T-cell (primary cell): Measurements from ENCODE around the gene SYCP3. TPM values are rescaled to one million over a fixed set of nuclear protein-coding genes. Genes with fewer than 3 reads are reported as not detected.

ENCODE experiments used
- ATAC-seq, 4 experiments: fragments of 200-7000 bp in 3 of 4; fragments of 150-1000 bp in 1 of 4; cut with Tn5 transposase; replicated peaks in 1 of 4; 1 replicate in 3 of 4; 2 replicates in 1 of 4; pipeline ENCODE4 v1.10.0; 2021; ENCODE audit warnings: moderate library complexity in 3 of 4, mild to moderate bottlenecking in 2 of 4, moderate number of reproducible peaks in 1 of 4
- CTCF ChIA-PET, 2 donors: fragments of 300-600 bp; sonication (Branson Sonifier 250); formaldehyde crosslinking; loops; one replicate each; lab custom pipeline; 2022; ENCODE audit warnings: antibody characterized with exemption in 2 of 2; lab: Charles Lee
- POLR2A ChIA-PET, 2 donors: fragments of 300-600 bp; sonication (Branson Sonifier 250); formaldehyde crosslinking; loops; one replicate each; lab custom pipeline; 2022; ENCODE audit warnings: antibody characterized with exemption in 2 of 2; lab: Charles Lee
- DNase-seq, 35 experiments: peaks; one replicate each; pipeline versions ENCODE4 v3.0.0 to v3.0.0-alpha.2; 2013 to 2023
- H3K27ac ChIP-seq: one replicate; pipeline ENCODE4 v1.5.1; 2013; ENCODE audit warnings: low read length
- H3K27me3 ChIP-seq, 2 experiments: replicated peaks in 1 of 2; 1 replicate in 1 of 2; 2 replicates in 1 of 2; pipeline versions ENCODE4 v1.6.1 to v1.7.0; 2013; ENCODE audit warnings: low read length in 1 of 2, mixed read lengths in 1 of 2; ENCODE audit not compliant: control insufficient read depth in 2 of 2, insufficient read depth in 2 of 2; ENCODE audit errors: extremely low read depth in 1 of 2
- H3K36me3 ChIP-seq, 2 donors: 1 replicate in 1 of 2; 2 replicates in 1 of 2; pipeline versions ENCODE4 v1.6.1 to v1.7.0; 2013; ENCODE audit warnings: low read length in 1 of 2; ENCODE audit not compliant: control insufficient read depth in 2 of 2, insufficient read depth in 1 of 2; ENCODE audit errors: extremely low read depth in 1 of 2
- H3K4me1 ChIP-seq, 2 experiments: 1 replicate in 1 of 2; 2 replicates in 1 of 2; pipeline versions ENCODE4 v1.6.1 to v1.7.0; 2013; ENCODE audit warnings: low read length in 2 of 2, mixed read lengths in 1 of 2; ENCODE audit not compliant: insufficient read depth in 2 of 2, control insufficient read depth in 1 of 2; ENCODE audit errors: extremely low read depth in 1 of 2
- H3K4me3 ChIP-seq, 2 donors: 1 replicate in 1 of 2; 2 replicates in 1 of 2; pipeline versions ENCODE4 v1.5.1 to v1.7.0; 2013; ENCODE audit warnings: mild to moderate bottlenecking in 2 of 2, low read length in 1 of 2, moderate library complexity in 1 of 2; ENCODE audit not compliant: control insufficient read depth in 1 of 2; ENCODE audit errors: extremely low read depth in 1 of 2
- H3K9me3 ChIP-seq: 2 replicates; pipeline ENCODE4 v1.7.0; 2013
- H3K27ac Mint-ChIP-seq, 2 donors: one replicate each; pipeline ENCODE4 v1.8.0; 2020 to 2021; ENCODE audit warnings: mild to moderate bottlenecking in 2 of 2, mixed read lengths in 2 of 2
- H3K27me3 Mint-ChIP-seq, 2 donors: one replicate each; pipeline ENCODE4 v1.8.0; 2021 to 2022; ENCODE audit warnings: mixed read lengths in 2 of 2
- H3K36me3 Mint-ChIP-seq: one replicate; pipeline ENCODE4 v1.8.0; 2021; ENCODE audit warnings: mixed read lengths
- H3K4me1 Mint-ChIP-seq, 3 donors: one replicate each; pipeline ENCODE4 v1.8.0; 2020 to 2022; ENCODE audit warnings: mixed read lengths in 3 of 3, mild to moderate bottlenecking in 1 of 3
- H3K4me3 Mint-ChIP-seq, 3 donors: one replicate each; pipeline ENCODE4 v1.8.0; 2020 to 2022; ENCODE audit warnings: mild to moderate bottlenecking in 3 of 3, mixed read lengths in 3 of 3, moderate library complexity in 3 of 3
- H3K9me3 Mint-ChIP-seq, 3 donors: one replicate each; pipeline ENCODE4 v1.8.0; 2020 to 2022; ENCODE audit warnings: mixed read lengths in 3 of 3
- WGBS: methylation state at CpG from one replicate; pipeline ENCODE4 v1.1.5; 2013; ENCODE audit warnings: missing lambda C conversion rate; ENCODE audit not compliant: insufficient coverage; 5-methylcytosine and 5-hydroxymethylcytosine counted together
- total RNA-seq, 35 experiments: library from RNA in 6 of 35; stranded (reverse) in 6 of 35; fragments of 120-200 nt in 1 of 35; gene quantifications; one replicate each; pipeline versions ENCODE4 v1.2.1 to v1.2.4 and lab custom pipeline; 2013 to 2026

SYCP3 gene
- total RNA-seq, 5 donors from 2014 or later (not counting 1 experiment from before 2014, with no cell fraction given) = 0.26 to 0.95 (median 0.69) TPM

- DNase-seq (no peak), ATAC-seq (no peak)
- Mint-ChIP-seq H3K4me3 (no peak overlapping the region), H3K36me3 (peaks cover 27% of the 10 kb centered on the region), H3K4me1 (no peaks in the 10 kb centered on the region), H3K9me3 (no peaks in the 10 kb centered on the region), H3K27me3 (no peaks in the 10 kb centered on the region), H3K27ac (no peak overlapping the region)
- Histone ChIP-seq H3K4me3 (no peak overlapping the region), H3K27me3 (no peaks in the 10 kb centered on the region), H3K27ac (no peak overlapping the region), H3K4me1 (no peaks in the 10 kb centered on the region), H3K9me3 (no peaks in the 10 kb centered on the region), H3K36me3 (no peaks in the 10 kb centered on the region)
- no CpG with 5 or more reads among the region's 2 CpGs for WGBS
- POLR2A ChIA-PET = interaction anchor here in 1 of 2 donors (1.1 kb wide), 1 partner anchor 13 kb away, joined by 4 read pairs; no protein-coding TSS in a partner anchor
- CTCF ChIA-PET = no interaction called here
Observed at GRCh38 chr12:101733166-101733565, 6.1 kb downstream of the SYCP3 start.

DNA sequence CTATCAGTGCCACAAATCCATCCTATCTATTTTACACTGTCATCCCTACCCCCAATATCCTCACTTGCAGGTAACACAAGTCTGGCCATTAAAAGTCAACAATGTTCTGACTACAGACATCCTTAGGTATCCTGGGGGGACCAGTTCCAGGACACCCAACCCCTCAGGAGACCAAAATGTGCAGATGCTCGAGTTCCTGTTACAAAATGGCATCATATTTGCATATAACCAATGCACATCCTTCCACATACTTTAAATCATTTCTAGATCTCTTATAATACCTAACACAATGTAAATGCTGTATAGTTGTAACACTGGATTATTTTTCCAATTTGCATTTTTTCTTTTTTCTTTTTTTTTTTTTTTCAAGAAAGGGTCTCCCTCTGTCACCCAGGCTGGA is 6.9 kb downstream of the SYCP3 start:
- no CpG with 5 or more reads among the region's 1 CpG for WGBS
- H3K4me1 ChIP-seq = no peaks in the 10 kb centered on the region
- ChIA-PET POLR2A (no interaction called here), CTCF (no interaction called here)
- no peak overlapping the region for H3K27ac Mint-ChIP-seq
- H3K36me3 ChIP-seq = no peaks in the 10 kb centered on the region
- H3K9me3 ChIP-seq = no peaks in the 10 kb centered on the region
- H3K27me3 ChIP-seq = no peaks in the 10 kb centered on the region
- no peak overlapping the region for H3K4me3 ChIP-seq
- ATAC-seq (no peak), DNase-seq (no peak)
- H3K27me3 Mint-ChIP-seq = no peaks in the 10 kb centered on the region
- no peak overlapping the region for H3K27ac ChIP-seq
- no peak overlapping the region for H3K4me3 Mint-ChIP-seq
- no peaks in the 10 kb centered on the region for H3K4me1 Mint-ChIP-seq
- peaks cover 22% of the 10 kb centered on the region for H3K36me3 Mint-ChIP-seq
- H3K9me3 Mint-ChIP-seq = no peaks in the 10 kb centered on the region

DNA sequence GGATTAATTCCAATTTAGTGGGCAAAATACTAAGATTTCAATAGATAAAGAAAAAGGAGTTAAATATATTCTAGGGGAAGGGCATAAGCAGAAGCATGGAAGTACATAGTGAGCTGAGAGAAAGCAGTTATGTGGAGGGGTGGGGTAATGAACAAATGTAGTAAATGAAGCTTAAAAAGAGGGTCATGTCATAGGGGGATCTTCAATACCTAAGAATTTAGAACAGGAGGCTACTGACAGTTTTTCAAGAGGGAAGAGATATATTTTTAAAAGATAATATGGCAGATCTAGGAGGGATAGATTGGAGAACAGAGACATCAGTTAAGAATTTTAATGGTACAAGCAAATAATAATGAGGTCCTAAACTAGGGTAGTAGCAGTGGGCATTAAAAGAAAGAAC is 9.4 kb downstream of the SYCP3 start:
- Mint-ChIP-seq H3K27ac (no peak overlapping the region), H3K4me3 (no peak overlapping the region), H3K27me3 (no peaks in the 10 kb centered on the region), H3K36me3 (peaks cover 24% of the 10 kb centered on the region), H3K4me1 (no peaks in the 10 kb centered on the region), H3K9me3 (no peaks in the 10 kb centered on the region)
- Histone ChIP-seq H3K4me3 (no peak overlapping the region), H3K36me3 (no peaks in the 10 kb centered on the region), H3K27me3 (no peaks in the 10 kb centered on the region), H3K4me1 (no peaks in the 10 kb centered on the region), H3K27ac (no peak overlapping the region), H3K9me3 (no peaks in the 10 kb centered on the region)
- no peak for DNase-seq
- ChIA-PET CTCF (interaction anchor here in 1 of 2 donors (0.8 kb wide), 1 partner anchor 30 kb away, joined by 8 read pairs; no protein-coding TSS in a partner anchor), POLR2A (no interaction called here)
- no peak for ATAC-seq

DNA sequence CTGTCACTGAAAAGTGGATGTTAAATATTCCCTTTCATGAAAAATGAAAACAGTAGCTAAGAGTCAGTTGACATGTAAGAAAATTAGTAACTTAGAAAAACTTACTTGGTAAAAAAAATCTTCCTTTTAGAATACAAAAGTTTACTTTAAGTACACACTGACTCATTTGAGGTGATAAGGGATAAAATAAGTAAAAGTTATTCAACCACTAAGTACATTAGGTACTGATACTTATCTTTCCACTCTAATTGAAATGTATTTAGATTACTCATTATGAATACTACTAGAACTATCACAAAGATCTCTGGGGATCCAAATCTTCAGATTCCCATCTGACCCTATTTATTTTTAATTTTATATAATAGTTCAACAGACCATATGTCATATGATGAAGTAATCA is 12.2 kb downstream of the SYCP3 start:
- Mint-ChIP-seq H3K27me3 (no peaks in the 10 kb centered on the region), H3K4me1 (no peaks in the 10 kb centered on the region), H3K9me3 (no peaks in the 10 kb centered on the region), H3K36me3 (peaks cover 16% of the 10 kb centered on the region), H3K27ac (no peak overlapping the region), H3K4me3 (no peak overlapping the region)
- Histone ChIP-seq H3K9me3 (no peaks in the 10 kb centered on the region), H3K4me1 (no peaks in the 10 kb centered on the region), H3K36me3 (no peaks in the 10 kb centered on the region), H3K4me3 (no peak overlapping the region), H3K27ac (no peak overlapping the region), H3K27me3 (no peaks in the 10 kb centered on the region)
- ChIA-PET POLR2A (no interaction called here), CTCF (interaction anchor here (0.5 to 0.6 kb wide), 2 partner anchors 34 to 1301 kb away, joined by 3 read pairs; no protein-coding TSS in a partner anchor)
- DNase-seq = no peak
- ATAC-seq = no peak

DNA sequence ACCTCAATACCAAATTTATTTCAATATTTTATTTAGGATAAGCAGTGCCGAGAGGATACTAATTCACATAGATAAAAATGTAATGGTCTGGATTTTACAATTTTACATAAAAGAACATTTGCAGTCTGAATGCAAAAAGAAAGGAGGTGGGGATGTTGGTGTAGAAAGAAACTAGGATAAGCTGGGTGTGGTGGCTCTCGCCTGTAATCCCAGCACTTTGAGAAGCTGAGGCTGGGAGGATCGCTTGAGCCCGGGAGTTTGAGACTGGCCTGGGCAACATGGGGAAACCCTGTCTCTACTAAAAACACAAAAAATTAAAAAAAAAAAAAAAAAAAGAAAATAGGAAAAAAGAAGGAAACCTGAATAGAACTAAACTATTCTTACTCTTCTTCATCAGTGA is 16.9 kb downstream of the SYCP3 start:
- H3K36me3 Mint-ChIP-seq = peaks cover 8% of the 10 kb centered on the region
- no peaks in the 10 kb centered on the region for H3K4me1 ChIP-seq
- no peaks in the 10 kb centered on the region for H3K4me1 Mint-ChIP-seq
- POLR2A ChIA-PET = no interaction called here
- DNase-seq = no peak
- no peaks in the 10 kb centered on the region for H3K27me3 ChIP-seq
- CTCF ChIA-PET = no interaction called here
- WGBS = no CpG with 5 or more reads among the region's 4 CpGs
- H3K27ac ChIP-seq = no peak overlapping the region
- no peak for ATAC-seq
- H3K4me3 Mint-ChIP-seq = no peak overlapping the region
- no peaks in the 10 kb centered on the region for H3K9me3 ChIP-seq
- no peak overlapping the region for H3K27ac Mint-ChIP-seq
- no peak overlapping the region for H3K4me3 ChIP-seq
- no peaks in the 10 kb centered on the region for H3K27me3 Mint-ChIP-seq
- no peaks in the 10 kb centered on the region for H3K36me3 ChIP-seq
- no peaks in the 10 kb centered on the region for H3K9me3 Mint-ChIP-seq

DNA sequence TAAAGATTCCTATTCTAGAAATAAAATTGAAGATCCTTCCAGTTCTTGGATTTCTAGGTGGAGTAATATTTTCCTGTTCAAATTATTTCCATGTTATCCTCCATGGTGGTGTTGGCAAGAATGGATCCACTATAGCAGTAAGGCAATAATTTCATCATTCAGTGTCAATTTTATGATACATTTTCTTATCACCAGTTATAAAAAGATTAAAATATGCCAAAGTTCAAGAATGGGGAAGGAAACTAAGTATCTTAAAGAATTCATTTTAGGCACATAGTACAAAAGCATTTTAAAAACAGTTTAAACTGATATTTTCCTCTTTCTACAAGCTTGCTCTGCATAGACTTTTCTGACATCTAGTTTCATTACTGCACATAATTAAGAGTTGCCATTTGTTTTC is 19.1 kb downstream of the SYCP3 start:
- CTCF ChIA-PET = interaction anchor here in 1 of 2 donors (1.0 kb wide), 1 partner anchor 120 kb away, joined by 4 read pairs; no protein-coding TSS in a partner anchor

DNA sequence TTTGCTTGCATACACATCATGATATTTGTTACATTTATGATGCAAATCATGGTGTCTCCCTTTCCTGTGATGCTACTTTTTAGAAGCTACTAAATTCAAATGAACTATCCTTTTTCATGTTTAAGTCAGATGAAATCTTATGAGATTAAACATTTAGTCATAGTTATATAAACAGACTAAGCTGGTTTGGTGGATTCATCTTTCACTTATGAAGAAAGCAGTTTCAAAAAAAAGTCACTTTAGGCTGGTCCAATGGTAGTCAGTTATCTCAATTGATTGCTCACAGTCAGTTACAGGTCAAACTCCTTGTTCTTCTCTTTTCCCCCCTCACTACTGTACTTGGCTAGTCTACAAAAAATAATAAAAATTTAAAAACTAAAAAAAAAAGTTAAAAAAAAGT is 19.7 kb downstream of the SYCP3 start:
- no peaks in the 10 kb centered on the region for H3K4me1 Mint-ChIP-seq
- ChIA-PET CTCF (interaction anchor here in 1 of 2 donors (1.0 kb wide), 1 partner anchor 120 kb away, joined by 4 read pairs; no protein-coding TSS in a partner anchor), POLR2A (no interaction called here)
- ATAC-seq = no peak
- Histone ChIP-seq H3K36me3 (no peaks in the 10 kb centered on the region), H3K9me3 (no peaks in the 10 kb centered on the region), H3K4me3 (no peak overlapping the region), H3K4me1 (no peaks in the 10 kb centered on the region), H3K27ac (no peak overlapping the region), H3K27me3 (no peaks in the 10 kb centered on the region)
- H3K36me3 Mint-ChIP-seq = peaks cover 5% of the 10 kb centered on the region
- no peak overlapping the region for H3K4me3 Mint-ChIP-seq
- no peak overlapping the region for H3K27ac Mint-ChIP-seq
- no peak for DNase-seq
- no peaks in the 10 kb centered on the region for H3K27me3 Mint-ChIP-seq
- no peaks in the 10 kb centered on the region for H3K9me3 Mint-ChIP-seq

More for the DNA sequence above, 19.1 kb downstream of the SYCP3 start:
- no peak overlapping the region for H3K4me3 ChIP-seq
- no peaks in the 10 kb centered on the region for H3K36me3 ChIP-seq
- ATAC-seq = no peak
- H3K27me3 Mint-ChIP-seq = no peaks in the 10 kb centered on the region
- no peak overlapping the region for H3K4me3 Mint-ChIP-seq
- POLR2A ChIA-PET = no interaction called here
- H3K36me3 Mint-ChIP-seq = peaks cover 8% of the 10 kb centered on the region
- no peak for DNase-seq
- no peak overlapping the region for H3K27ac ChIP-seq
- H3K9me3 Mint-ChIP-seq = no peaks in the 10 kb centered on the region
- H3K9me3 ChIP-seq = no peaks in the 10 kb centered on the region
- no peaks in the 10 kb centered on the region for H3K27me3 ChIP-seq
- H3K4me1 Mint-ChIP-seq = no peaks in the 10 kb centered on the region
- H3K27ac Mint-ChIP-seq = no peak overlapping the region
- no peaks in the 10 kb centered on the region for H3K4me1 ChIP-seq
